Prostate gland (tissue), 2 donors: ENCODE results near the gene LSM8. TPM values are rescaled to one million over a fixed set of nuclear protein-coding genes. Genes with fewer than 3 reads are reported as not detected.

Experiments
- DNase-seq: peaks from one replicate; pipeline ENCODE4 v3.0.0-alpha.2; 2019; ENCODE audit warnings: low spot score
- H3K27ac ChIP-seq, 2 donors: fragments of 200-600 bp; sonication (generic); 2 replicates each; pipeline ENCODE4 v1.5.1; 2017 to 2019
- H3K27me3 ChIP-seq: fragments of 200-600 bp; sonication (generic); replicated peaks from 2 replicates; pipeline ENCODE4 v1.5.1; 2019; ENCODE audit not compliant: insufficient read depth
- H3K36me3 ChIP-seq, 2 donors: fragments of 200-600 bp; sonication (generic); 1 replicate in 1 of 2; 2 replicates in 1 of 2; pipeline versions ENCODE4 v1.5.1 to v1.8.1; 2017 to 2019
- H3K4me1 ChIP-seq: fragments of 200-600 bp; sonication (generic); replicated peaks from 2 replicates; pipeline ENCODE4 v1.5.1; 2019
- H3K4me3 ChIP-seq, 2 donors: fragments of 200-600 bp; sonication (generic); 2 replicates each; pipeline ENCODE4 v1.5.1; 2017 to 2019
- H3K9me3 ChIP-seq: fragments of 200-600 bp; sonication (generic); 2 replicates; pipeline ENCODE4 v1.5.1; 2017
- CTCF ChIP-seq, 4 experiments: fragments of 200-600 bp in 2 of 4; fragments of 450-650 bp in 2 of 4; sonication (generic) in 2 of 4; IDR thresholded peaks; 1 replicate in 3 of 4; 2 replicates in 1 of 4; pipeline ENCODE4 v1.5.1; 2016 to 2019; ENCODE audit warnings: antibody characterized with exemption in 4 of 4, mild to moderate bottlenecking in 2 of 4, moderate library complexity in 2 of 4
- POLR2A ChIP-seq: fragments of 450-650 bp; IDR thresholded peaks from one replicate; pipeline ENCODE4 v1.6.1; 2016; ENCODE audit warnings: antibody characterized with exemption, mild to moderate bottlenecking
- POLR2AphosphoS5 ChIP-seq: sonication (generic); formaldehyde crosslinking; IDR thresholded peaks from one replicate; pipeline ENCODE4 v1.6.1; 2017; ENCODE audit warnings: antibody characterized with exemption
- WGBS: methylation state at CpG from one replicate; pipeline ENCODE4 v1.1.5; 2018; 5-methylcytosine and 5-hydroxymethylcytosine counted together
- intact Hi-C: fragments of 100-400 bp; cut with DNase I; formaldehyde crosslinking; loops from one replicate; pipeline ENCODE4 v1.14.2; 2022
- total RNA-seq, 2 donors: library from RNA; depleted of rRNA; stranded (reverse); fragments of >200 nt; gene quantifications; one replicate each; pipeline ENCODE4 v1.1.0, GENCODE V29; 2016

Gene LSM8
- total RNA-seq, 2 donors from 2014 or later, result 24.8 to 29.3 TPM

GRCh38 chr7:118183428-118183785 is 557 bp upstream of the LSM8 start:
- peak overlapping the region; percentile 79 to 87 for H3K4me3 ChIP-seq
- no peaks in the 10 kb centered on the region for H3K27me3 ChIP-seq
- DNase-seq, result no peak
- TF ChIP-seq POLR2AphosphoS5 (no peak), POLR2A (no peak), CTCF (IDR thresholded peaks at IDR 0.05) (no peak)
- peak overlapping the region; percentile 85 to 91 for H3K27ac ChIP-seq
- intact Hi-C loops, result loop anchor here (10.0 kb wide), 1 partner anchor 439 kb away; no protein-coding TSS in a partner anchor
- H3K36me3 ChIP-seq, result no peaks in the 10 kb centered on the region
- under 1% methylated on average over 15 of the region's 15 CpGs for WGBS
- no peaks in the 10 kb centered on the region for H3K4me1 ChIP-seq
- no peaks in the 10 kb centered on the region for H3K9me3 ChIP-seq

GRCh38 chr7:118184565-118184940 is 589 bp downstream of the LSM8 start:
- no peak for TF ChIP-seq POLR2A
- no peak for TF ChIP-seq POLR2AphosphoS5
- TF ChIP-seq CTCF (IDR thresholded peaks at IDR 0.05), result no peak
- Histone ChIP-seq H3K9me3 (no peaks in the 10 kb centered on the region), H3K4me1 (no peaks in the 10 kb centered on the region), H3K36me3 (no peaks in the 10 kb centered on the region), H3K27ac (peak overlapping the region; percentile 85 to 91), H3K27me3 (no peaks in the 10 kb centered on the region), H3K4me3 (peak overlapping the region; percentile 79 to 87)
- WGBS, result 4% methylated on average over 10 of the region's 10 CpGs
- no peak for DNase-seq
- intact Hi-C loops, result loop anchor here (10.0 kb wide), 1 partner anchor 440 kb away; no protein-coding TSS in a partner anchor

- intact Hi-C loops, result loop anchor here (10.0 kb wide), 1 partner anchor 441 kb away; no protein-coding TSS in a partner anchor
- no peak overlapping the region for H3K27ac ChIP-seq
These were observed 1.3 kb downstream of the LSM8 start for GRCh38 chr7:118185163-118185860.

GRCh38 chr7:118186501-118186900 is 2.5 kb downstream of the LSM8 start:
- DNase-seq, result no peak
- Histone ChIP-seq H3K9me3 (no peaks in the 10 kb centered on the region), H3K27ac (no peak overlapping the region), H3K4me3 (no peak overlapping the region), H3K27me3 (no peaks in the 10 kb centered on the region), H3K36me3 (no peaks in the 10 kb centered on the region), H3K4me1 (no peaks in the 10 kb centered on the region)
- TF ChIP-seq CTCF (IDR thresholded peaks at IDR 0.05), result no peak
- no peak for TF ChIP-seq POLR2A
- no peak for TF ChIP-seq POLR2AphosphoS5
- intact Hi-C loops, result loop anchor here (10.0 kb wide), 1 partner anchor 442 kb away; no protein-coding TSS in a partner anchor

More at GRCh38 chr7:118185163-118185860, 1.3 kb downstream of the LSM8 start:
- Histone ChIP-seq H3K36me3 (no peaks in the 10 kb centered on the region), H3K4me3 (peak overlapping the region; percentile 79 to 87), H3K9me3 (no peaks in the 10 kb centered on the region), H3K4me1 (no peaks in the 10 kb centered on the region), H3K27me3 (no peaks in the 10 kb centered on the region)
- 64% methylated on average over 6 of the region's 6 CpGs for WGBS
- DNase-seq, result no peak
- no peak for TF ChIP-seq CTCF (IDR thresholded peaks at IDR 0.05)
- no peak for TF ChIP-seq POLR2A
- no peak for TF ChIP-seq POLR2AphosphoS5

GRCh38 chr7:118194571-118194970 is 10.6 kb downstream of the LSM8 start:
- 34% methylated on average over 2 of the region's 2 CpGs for WGBS

More at GRCh38 chr7:118194571-118194970, 10.6 kb downstream of the LSM8 start:
- intact Hi-C loops, result loop anchor here (10.0 kb wide), 1 partner anchor 320 kb away; the partner anchor contains the start of gene CTTNBP2
- Histone ChIP-seq H3K4me1 (peaks cover 5% of the 10 kb centered on the region), H3K9me3 (no peaks in the 10 kb centered on the region), H3K36me3 (no peaks in the 10 kb centered on the region), H3K4me3 (no peak overlapping the region), H3K27me3 (no peaks in the 10 kb centered on the region), H3K27ac (no peak overlapping the region)
- TF ChIP-seq POLR2A (no peak), CTCF (IDR thresholded peaks at IDR 0.05) (no peak), POLR2AphosphoS5 (no peak)
- no peak for DNase-seq
